Right lung (tissue), 5 donors: ENCODE data around the gene ARID1A. TPM values are rescaled to one million over a fixed set of nuclear protein-coding genes. Genes with fewer than 3 reads are reported as not detected.
A peak's percentile ranks its signal among the peaks of the same experiment; 100 is the strongest.
"Not testable (repeated sequence)": the region's sequence is repeated elsewhere in the genome, so short reads cannot be mapped to it uniquely, and the experiment has no call there.

ENCODE experiments used
- DNase-seq, 2 donors: peaks; one replicate each; pipeline ENCODE4 v3.0.0-alpha.2; 2013
- polyA plus RNA-seq, 5 donors: library from polyadenylated mRNA; unstranded; fragments of 120-200 nt; gene quantifications; one replicate each; pipeline versions ENCODE4 v1.2.1 to v1.2.3, GENCODE V29; 2013; ENCODE audit warnings: inconsistent platforms in 1 of 5, low replicate concordance in 1 of 5; ENCODE audit not compliant: insufficient read length in 5 of 5, insufficient read depth in 1 of 5

ARID1A gene
- polyA plus RNA-seq, 5 donors = 78.6 to 106 (median 82.4) TPM

GRCh38 chr1:26786437-26787380 is 90.9 kb downstream of the ARID1A start:
- DNase-seq = peak; percentile 56 to 64

GRCh38 chr1:26787381-26787705 is 91.5 kb downstream of the ARID1A start:
- peak in 1 of 2 donors; percentile 17 for DNase-seq

GRCh38 chr1:26787706-26788514 is 92.1 kb downstream of the ARID1A start, which contains the start of gene PIGV:
PIGV (plus strand) TSS chr1:26787950; CDS start chr1:26790816, 2,866 bp downstream.
- DNase-seq = peak; percentile 92 to 93

GRCh38 chr1:26788515-26788785 is 92.6 kb downstream of the ARID1A start:
- DNase-seq = no peak

DNA sequence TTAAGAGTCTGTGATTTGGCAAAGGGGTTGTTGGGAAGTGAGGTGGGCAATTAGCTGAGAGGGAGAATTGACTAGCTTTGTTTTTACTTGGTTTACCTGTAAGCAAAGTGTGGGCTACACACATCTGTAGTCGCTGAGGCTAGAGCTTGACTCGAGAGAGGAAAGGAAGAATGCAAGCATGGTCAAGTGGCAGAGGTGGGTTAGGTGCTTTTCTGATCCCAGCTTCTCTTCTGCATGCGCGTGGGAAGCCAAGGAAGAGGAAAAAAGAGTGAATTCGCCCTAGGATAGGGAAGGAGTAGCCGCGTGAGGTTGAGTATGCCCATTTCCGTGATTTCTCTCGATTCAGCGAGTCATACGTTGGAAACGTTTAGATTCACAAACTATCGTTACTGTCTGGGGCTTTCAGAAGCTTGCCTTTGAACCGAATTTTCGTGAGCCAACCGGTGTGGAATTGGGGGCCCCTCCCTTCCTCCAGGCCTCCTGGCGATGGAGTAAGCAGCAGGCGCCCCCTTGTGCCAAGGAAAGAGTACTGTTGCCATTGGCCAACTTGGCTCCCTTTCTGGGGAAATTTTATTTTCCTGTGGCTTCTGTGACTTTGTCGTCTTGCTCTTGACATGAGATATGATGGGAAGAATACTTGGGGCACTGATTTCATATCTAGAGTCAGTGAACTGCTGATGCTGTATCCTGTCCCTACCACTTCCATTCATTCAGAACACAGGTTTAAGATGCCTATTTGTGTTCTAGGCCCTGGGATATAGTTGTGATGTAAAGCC is 93.2 kb downstream of the ARID1A start:
- DNase-seq = peak; percentile 76 to 82

GRCh38 chr1:26789612-26789865 is 93.7 kb downstream of the ARID1A start:
- DNase-seq = no peak

- no peak for DNase-seq
Measured at GRCh38 chr1:26789931-26790330, 94.1 kb downstream of the ARID1A start.

- DNase-seq = no peak
Measured at GRCh38 chr1:26790551-26790953, 94.7 kb downstream of the ARID1A start.

DNA sequence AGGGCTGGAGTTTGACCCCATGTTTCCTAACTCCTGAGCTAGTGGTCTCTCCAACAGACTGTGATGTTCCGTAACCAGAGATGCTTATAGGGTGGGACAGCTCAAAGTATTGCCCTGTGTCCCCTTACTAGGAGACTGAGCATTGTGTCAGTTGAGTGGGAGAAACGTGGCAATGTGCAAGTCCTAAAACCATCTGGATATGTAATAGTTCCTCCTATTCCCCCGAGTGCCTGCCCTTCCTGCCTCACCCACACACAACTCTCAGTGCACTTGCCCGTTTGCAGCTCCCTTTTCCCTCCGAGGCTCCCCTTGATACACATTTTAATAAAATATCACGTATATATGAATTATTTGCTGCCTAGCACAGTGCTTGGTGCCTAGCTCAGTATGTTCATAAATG is 95.3 kb downstream of the ARID1A start:
- no peak for DNase-seq

DNA sequence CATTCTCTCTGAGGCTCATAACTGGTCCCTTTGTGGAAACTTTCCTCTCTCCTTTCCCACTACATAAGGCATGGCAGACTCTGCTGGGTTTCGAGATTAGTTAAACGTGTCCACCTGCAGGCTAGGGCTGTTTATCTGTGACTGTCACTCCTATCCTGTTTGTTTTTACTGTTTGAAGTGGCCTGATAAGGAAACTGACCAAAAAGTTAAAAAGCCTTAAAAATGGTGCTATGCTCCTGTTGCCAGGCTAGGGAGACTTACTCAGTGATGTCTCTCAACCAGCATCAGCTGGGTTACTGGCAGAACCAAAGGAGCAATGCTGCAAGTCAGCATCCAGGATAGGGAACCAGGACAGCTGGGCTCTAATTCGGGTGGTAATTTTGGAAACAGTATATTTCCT is 95.8 kb downstream of the ARID1A start:
- no peak for DNase-seq

- DNase-seq = no peak
Measured at GRCh38 chr1:26792924-26793323, 97.1 kb downstream of the ARID1A start.

GRCh38 chr1:26794391-26794790 is 98.6 kb downstream of the ARID1A start:
- DNase-seq = no peak

DNA sequence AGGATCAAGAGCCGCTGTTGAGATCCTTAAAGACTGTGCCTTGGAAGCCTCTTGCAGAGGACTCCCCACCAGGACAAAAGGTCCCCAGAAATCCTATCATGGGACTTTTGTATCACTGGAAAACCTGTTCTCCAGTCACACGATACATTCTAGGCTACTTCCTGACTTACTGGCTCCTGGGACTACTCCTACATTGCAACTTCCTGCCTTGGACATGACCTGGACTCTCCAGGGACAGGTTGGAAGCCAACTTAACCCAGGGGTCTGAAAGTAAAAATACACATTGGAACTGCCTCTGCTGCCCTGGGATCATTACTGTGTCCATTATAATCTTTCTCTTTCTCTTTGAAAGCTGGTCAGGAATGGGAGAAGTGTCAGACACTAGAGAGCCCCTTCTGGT is 101.8 kb downstream of the ARID1A start:
- DNase-seq = no peak

- peak; percentile 84 to 86 for DNase-seq
Measured at GRCh38 chr1:26799479-26800142, 103.8 kb downstream of the ARID1A start.

GRCh38 chr1:26803932-26804331 is 108.1 kb downstream of the ARID1A start:
- DNase-seq = not testable (repeated sequence)

DNA sequence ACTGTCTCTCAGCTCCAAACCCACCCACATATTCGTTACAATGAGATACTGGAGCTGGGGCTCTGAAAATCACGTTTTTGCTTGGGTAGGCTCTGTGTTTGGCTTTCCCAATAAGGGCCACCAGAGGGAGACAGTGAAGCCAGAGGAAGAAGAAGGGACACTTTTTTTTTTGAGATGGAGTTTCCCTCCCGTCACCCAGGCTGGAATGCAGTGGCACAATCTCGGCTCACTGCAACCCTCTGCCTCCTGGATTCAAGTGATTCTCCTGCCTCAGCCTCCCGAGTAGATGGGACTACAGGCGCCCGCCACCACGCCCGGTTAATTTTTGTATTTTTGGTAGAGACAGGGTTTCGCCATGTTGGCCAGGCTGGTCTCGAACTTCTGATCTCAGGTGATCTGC is 114.3 kb downstream of the ARID1A start:
- peak in 1 of 2 donors; percentile 42 for DNase-seq

- no peak for DNase-seq
Measured at GRCh38 chr1:26811057-26811456, 115.2 kb downstream of the ARID1A start.

- no peak for DNase-seq
Measured at GRCh38 chr1:26811708-26812107, 115.9 kb downstream of the ARID1A start.

GRCh38 chr1:26814377-26814776 is 118.6 kb downstream of the ARID1A start:
- DNase-seq = no peak

- no peak for DNase-seq
Measured at GRCh38 chr1:26814893-26815292, 119.1 kb downstream of the ARID1A start.

- DNase-seq = no peak
Measured at GRCh38 chr1:26820784-26821269, 125.0 kb downstream of the ARID1A start.
